Hepatocyte (in vitro differentiated cells): ENCODE measurements around the gene RAP1GDS1.

Experiments
- CTCF ChIP-seq: fragments of 200-600 bp; sonication (generic); IDR thresholded peaks from 2 replicates; pipeline ENCODE4 v1.5.1; 2016; ENCODE audit warnings: antibody characterized with exemption, mild to moderate bottlenecking; ENCODE audit not compliant: poor library complexity
- EZH2 ChIP-seq: fragments of 200-600 bp; sonication (generic); IDR thresholded peaks from 2 replicates; pipeline ENCODE4 v1.6.1; 2016; ENCODE audit warnings: antibody characterized with exemption, mild to moderate bottlenecking, borderline replicate concordance

- no peak for TF ChIP-seq CTCF
- no peak for TF ChIP-seq EZH2
Measured at GRCh38 chr4:98275145-98275544, 14.0 kb downstream of the RAP1GDS1 start.
